NCI-H128 (cell line): ENCODE data around the gene ATP4B.

ENCODE experiments used
- DNase-seq: peaks from one replicate; lab custom pipeline; 2025; ENCODE audit not compliant: unreplicated experiment; lab: John Stamatoyannopoulos, UW

ATP4B gene

DNA sequence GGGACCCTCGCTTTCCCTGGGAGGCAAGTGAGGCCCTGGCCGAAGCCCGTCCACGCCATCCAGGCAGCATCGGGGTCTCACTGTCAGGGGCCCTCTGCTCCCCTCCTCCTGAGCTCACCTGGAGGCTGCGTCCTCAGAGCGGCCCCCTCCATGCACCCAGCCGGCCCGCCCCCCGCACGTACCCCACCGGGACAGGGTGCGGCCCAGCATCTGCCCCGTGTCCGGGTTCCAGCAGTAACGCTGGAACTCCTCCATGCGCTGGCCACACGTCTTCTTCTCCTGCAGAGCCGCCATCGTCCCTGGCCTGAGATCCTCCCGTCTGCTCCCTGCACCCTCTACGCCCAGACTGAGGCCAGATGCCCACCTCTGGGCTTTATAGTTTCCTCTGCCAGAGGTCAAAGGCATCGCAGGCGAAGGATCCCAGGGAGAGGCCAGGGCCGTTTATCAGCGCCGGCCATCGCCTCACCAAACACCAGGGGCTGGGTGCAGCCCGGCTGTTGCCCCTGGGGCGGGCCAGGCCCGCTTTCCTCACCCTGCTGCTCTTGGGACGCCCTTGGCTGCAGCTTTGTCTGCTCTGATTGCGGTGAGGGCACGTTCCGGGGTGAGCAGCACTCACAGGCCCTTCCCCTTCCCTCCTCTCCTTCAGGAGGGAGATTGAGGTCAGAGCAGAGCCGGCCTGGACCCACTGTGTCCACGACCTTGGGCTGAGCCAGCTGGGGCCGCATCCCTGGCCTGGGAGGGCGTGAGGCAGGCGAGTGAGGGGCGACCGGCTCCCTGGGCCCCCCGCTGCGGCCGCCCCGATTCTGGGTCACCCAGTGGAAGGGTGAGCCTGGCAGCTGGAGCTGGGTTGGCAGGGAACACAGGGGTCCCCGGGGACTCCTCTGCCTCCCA lies at the start of gene ATP4B:
Gene ATP4B, minus strand, starts transcription at position 348 of the 891 bp plus-strand sequence. Its CDS starts 54 bp downstream, at position 294.
- no peak for DNase-seq

DNA sequence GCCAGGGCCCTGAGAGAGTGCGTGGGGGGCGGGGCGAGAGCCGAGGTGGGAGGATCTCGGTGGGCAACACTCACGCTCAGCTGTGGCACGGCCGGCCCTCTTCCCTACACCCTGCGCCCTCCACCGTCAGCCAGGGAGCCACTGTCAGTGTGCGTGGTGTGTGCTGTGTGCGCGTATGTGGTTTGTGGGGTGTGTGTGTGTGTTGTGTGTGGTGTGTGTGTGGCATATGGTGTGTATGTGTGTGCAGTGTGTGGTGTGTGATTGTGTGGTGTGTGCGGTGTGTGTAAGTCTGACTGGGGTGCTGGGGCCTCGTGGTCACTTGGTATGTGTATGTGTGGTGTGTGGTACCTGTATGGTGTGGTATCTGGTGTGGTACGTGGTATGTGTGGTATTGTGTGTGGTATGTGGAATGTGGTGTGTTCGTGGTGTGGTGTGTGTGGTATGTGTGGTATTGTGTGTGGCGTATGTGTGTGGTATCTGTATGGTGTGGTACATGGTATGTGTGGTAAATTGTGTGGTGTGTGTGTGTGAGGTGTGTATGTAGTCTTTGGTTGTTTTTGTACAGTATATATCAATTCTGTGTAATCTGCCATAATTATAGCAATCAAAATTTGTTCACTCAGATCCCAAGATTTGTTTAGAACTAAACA lies 14.1 kb upstream of the ATP4B start:
- no peak for DNase-seq

DNA sequence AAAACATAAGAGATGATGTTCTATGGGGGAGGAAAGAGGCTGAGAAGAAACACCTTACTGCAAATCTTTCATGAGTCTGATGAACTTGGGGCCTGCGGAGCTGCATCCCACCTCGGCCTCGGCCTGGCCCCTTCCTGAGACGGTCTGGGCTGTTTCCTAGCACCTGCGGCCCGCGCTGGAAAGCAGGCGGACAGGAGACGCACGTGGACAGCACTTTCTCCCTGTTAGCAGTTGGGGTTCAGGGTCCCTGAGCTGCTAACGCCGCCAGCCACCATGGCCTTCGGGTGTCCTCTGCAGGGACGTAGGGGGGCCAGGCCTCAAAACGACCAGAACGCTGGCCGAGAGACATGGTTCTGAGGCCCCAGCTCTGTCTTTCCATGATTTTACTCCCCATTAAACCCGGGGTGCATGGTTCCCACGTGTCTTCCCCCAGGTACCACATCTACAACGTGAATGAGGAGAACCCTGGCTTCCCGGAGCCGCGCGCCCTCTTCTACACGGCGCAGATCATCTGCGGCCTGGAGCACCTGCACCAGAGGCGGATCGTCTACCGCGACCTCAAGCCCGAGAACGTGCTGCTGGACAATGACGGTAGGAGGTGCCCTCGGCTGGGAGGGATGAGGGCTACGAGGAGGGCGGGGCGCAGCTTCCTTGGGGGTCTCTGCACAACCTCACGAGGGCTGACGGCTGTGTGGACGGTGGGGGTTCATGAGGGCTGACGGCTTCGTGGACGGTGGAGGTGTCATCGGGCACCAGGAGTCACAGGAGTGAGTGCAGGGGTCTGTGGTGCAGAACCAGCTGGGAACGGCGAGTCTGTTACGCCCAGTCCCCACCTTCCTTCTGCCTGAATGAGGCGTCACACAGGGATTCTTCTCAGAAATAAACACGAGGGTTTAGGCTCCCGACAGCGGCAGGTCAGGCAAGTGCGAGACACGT lies 13.3 kb upstream of the ATP4B start:
- DNase-seq = no peak

DNA sequence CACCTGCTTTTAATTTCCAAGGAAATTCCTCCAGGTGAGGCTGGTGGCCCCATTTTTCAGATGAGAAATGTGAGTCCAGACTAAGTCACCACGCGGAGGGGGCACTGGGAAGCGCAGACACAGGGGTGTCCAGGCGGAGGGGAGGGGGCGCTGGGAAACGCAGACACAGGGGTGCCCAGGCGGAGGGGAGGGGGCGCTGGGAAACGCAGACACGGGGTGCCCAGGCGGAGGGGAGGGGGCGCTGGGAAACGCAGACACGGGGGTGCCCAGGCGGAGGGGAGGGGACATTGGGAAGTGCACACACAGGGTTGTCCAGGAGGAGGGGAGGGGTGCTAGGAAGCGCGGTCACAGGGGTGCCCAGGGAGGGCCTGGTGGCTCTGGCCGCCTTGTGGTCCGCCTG lies 12.5 kb upstream of the ATP4B start:
- DNase-seq = no peak

DNA sequence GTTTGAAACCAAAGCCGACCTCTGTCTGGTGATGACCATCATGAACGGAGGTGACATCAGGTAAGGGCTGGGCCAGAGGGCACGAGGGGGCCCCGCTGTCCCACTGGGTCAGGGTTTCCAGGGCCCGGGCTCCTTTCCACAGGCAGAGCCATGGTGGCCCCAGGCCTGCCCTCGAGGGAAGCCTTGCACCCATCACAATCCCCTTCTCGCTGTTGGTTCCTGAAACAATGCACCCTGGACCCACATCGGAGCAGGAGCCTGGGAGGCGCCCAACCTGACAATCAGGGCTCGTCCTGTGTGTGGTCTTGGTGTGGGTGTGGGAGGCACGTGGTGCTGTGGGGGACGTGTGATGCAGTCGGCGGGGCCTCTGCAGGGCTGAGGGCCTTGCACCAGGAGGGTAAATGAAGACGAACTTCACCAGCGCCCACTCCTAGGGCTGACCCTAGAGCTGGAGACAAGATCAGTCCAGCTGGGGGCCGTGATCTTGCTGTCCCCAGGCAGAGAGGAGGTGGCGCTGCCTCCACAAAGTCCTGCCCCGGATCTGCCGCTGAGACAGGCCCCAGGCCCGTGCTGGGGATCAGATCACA lies 11.8 kb upstream of the ATP4B start:
- no peak for DNase-seq

DNA sequence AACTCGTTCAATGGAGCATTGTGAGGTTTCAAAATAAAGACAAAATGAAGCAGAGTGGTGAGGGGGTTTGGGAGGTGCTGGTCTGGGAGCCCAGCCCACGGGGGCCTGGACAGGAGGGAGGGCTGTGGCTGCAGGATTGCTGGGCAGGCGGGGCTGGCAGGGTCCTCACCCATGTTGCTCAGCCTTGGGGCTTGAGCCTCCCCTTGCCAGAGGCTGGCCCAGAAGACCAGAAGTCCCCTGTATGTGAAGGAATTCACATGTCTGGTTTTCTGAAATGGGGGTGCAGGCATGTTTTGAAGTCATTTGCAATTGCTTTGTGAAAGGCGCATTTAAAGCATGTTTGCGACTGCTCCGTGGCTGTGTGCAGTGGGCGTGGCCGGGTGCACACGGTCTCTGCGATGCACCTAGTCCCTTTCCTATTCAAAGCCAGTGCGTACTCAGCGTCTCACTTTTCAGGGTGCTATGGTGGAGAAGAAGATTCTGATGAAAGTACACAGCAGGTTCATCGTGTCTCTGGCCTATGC lies 11.3 kb upstream of the ATP4B start:
- no peak for DNase-seq

DNA sequence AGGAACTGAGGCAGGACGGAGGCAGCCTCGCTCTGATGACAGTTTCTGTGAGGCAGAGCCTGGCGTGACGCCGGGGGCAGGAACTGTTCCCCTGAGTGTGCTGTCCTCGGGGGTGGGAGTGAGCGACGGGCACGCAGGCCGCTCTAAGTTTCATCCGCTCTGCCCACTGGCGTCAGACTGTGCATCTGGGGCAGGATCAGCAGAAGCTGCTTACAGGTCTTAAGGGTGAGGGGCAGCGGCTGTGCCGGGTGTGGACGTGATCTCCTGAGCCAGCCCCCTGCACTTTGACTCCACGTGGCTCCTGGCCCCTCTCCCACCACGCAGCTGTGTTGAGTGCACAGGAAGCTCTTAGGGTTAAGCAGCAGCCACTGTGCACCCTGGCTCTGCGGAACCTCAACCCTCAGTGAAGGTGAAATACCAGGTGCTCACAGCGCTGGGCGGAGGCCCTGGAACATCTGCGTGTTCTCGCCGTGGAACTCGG lies 10.5 kb upstream of the ATP4B start:
- no peak for DNase-seq

DNA sequence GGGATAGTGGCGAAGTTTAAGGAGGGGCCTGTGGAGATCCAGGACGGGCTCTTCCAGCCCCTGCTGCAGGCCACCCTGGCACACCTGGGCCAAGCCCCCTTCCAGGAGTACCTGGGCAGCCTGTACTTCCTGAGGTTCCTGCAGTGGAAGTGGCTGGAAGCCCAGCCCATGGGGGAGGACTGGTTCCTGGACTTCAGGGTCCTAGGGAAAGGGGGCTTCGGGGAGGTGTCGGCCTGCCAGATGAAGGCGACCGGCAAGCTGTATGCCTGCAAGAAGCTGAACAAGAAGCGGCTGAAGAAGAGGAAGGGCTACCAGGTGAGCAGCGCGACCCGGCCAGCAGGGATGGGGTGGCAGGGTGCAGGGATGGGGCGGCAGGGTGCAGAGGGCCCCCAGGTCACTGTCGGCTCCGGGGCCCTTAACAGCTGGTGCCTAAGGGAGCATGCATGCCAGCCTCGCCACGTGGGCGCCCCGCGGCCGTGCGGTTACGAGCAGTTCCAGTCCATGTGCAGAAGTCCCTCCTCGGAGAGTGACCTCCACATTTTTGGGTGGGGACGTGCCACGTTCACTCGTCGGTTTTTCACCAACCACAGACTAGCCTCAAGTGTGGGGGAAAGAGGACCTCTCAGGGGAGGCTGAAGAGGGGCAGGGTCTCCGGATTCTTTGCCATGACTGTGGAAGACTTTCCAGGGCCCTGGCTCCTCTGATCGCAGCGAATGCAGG lies 9.9 kb upstream of the ATP4B start:
- DNase-seq = no peak

DNA sequence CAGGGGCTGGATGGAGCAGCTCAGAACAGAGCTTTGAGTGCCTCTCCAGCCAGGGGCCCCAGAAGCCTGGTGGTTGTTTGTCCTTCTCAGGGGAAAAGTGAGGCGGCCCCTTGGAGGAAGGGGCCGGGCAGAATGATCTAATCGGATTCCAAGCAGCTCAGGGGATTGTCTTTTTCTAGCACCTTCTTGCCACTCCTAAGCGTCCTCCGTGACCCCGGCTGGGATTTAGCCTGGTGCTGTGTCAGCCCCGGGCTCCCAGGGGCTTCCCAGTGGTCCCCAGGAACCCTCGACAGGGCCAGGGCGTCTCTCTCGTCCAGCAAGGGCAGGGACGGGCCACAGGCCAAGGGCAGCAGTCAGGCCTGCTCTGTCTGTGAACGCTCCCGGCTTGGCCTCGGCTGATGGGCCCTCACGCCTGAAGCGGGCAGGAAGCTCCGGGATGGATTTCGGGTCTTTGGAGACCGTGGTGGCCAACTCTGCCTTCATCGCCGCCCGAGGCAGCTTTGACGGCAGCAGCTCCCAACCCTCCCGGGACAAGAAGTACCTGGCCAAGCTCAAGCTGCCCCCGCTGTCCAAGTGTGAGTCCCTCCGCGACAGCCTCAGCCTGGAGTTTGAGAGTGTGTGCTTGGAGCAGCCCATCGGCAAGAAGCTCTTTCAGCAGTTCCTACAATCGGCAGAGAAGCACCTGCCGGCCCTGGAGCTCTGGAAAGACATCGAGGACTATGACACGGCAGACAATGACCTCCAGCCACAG lies 9.1 kb upstream of the ATP4B start, which contains the start of gene GRK1:
Gene GRK1, plus strand, starts transcription at position 269 of the 751 bp plus-strand sequence. Its CDS starts 168 bp downstream, at position 437.
- no peak for DNase-seq

DNA sequence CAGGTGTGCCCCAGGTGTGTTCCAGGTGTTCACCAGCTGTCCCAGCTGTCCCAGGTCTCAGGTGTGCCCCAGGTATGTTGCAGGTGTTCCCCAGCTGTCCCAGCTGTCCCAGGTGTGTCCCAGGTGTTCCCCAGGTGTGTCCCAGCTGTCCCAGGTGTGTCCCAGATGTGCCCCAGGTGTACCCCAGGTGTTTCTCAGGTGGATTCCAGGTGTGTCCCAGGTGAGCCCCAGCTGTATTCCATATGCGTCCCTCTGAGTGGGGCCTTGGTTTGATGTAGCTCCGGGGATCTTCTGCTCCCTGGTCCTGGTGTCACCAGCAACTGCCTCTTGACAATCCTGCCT lies 8.3 kb upstream of the ATP4B start:
- DNase-seq = no peak

DNA sequence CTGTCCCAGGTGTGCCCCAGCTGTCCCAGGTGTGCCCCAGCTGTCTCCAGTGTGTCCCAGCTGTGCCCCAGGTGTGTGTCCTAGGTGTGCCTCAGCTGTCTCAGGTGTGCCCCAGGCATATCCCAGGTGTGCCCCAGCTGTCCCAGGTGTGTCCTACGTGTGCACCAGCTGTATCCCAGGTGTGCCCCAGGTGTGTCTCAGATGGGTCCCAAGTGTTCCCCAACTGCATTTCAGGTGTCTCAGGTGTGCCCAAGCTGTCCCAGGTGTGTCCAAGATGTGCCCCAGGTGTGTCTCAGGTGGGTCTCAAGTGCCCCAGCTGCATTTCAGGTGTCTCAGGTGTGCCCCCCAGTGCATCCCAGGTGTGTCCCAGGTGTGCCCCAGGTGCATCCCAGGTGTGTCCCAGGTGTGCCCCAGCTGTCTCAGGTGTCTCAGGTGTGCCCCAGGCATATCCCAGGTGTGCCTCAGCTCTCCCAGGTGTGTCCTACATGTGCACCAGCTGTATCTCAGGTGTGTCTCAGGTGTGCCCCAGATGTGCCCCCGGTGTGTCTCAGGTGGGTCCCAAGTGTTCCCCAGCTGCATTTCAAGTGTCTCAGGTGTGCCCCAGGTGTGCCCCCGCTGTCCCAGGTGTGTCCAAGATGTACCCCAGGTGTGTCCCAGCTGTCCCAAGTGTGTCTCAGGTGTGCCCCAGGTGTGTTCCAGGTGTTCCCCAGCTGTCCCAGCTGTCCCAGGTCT lies 7.8 kb upstream of the ATP4B start:
- no peak for DNase-seq

DNA sequence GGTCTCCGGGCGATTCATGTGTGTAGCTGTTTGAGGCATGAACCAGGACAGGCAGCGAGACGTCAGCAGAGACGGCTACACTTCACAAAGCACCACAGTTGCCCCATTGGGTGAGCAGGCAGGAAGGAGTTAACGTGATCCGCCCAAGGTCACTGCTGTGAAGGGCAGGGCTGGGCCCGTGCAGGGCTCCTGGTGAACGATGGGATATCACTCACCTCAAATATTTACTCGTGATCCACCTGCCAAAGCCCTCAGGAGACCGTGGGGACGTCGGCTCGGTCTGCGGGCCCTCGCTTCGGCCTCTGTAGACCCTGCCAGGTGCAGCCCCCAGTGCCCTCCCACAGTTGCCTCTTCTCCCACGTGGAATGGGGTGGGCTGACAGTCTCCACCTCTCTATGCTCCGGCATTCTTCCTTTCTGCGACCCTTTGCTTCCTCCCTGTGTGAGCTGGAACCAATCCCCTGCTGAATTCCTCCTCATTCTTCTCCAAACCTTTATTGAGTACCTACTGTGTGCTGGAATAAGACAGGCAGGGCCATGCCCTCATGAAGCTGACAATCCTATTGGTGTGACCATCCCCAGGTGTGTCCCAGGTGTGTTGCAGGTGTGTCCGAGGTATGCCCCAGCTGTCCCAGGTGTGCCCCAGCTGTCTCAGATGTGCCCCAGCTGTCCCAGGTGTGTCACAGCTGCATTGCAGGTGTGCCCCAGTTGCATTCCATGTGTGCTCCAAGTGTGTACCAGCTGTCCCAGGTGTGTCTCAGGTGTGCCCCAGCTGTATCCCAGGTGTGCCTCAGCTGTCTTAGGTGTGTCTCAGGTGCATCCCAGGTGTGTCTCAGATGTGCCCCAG lies 7.0 kb upstream of the ATP4B start:
- no peak for DNase-seq

DNA sequence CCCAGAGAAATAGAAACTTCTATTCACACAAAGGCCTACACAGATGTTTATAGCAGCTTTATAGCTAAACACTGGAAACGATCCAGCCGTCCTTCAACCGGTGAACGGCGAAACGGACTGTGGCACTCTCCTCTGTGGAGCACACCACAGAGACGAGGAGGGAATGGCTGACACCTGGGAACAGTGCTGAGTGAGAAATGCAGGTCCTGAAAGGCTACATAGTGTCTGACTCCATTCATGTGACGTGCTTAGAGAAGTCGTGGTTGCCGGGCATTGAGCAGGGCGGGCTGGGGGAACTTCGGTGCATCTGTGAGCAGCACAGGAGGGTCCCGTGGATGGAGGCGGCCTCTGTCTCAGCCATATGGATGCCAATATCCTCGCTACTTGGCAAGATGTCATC lies 5.9 kb upstream of the ATP4B start:
- no peak for DNase-seq

DNA sequence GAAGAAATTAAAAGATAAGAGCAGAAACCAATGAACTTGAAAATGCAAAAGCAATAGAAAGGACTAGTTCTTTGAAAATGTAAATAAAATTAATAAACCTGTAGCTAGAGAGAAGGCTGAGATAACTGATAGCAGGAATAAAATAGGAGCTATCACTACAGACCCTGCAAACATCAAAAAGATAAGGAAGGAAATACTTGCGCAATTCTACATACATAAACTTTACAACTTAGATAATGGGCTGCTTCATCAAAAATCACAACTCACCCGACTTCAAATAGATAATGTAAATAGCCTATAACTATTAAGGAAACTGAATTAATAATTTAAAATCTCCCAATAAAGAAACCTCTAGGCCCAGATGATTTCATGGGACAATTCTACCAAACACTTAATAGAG lies 3.5 kb upstream of the ATP4B start:
- no peak for DNase-seq

DNA sequence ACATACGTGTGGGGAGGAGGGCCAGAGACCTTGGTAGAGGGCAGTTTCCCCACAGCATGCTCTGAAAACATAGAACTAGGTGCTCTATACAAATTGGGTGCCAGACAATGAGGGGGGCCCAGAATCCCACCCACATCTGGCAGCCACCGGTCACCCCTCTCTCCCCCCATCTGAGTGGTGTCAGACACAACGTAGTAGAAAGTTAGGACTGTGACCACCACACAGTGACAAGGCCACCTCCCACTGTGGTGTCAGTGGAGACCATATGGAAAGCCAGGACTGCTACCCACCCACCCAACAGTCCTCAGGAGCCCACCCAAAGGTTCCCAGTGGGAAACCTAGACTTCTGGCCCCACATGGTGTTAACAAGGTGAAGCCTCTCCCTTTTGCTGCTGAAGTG lies 2.1 kb upstream of the ATP4B start:
- no peak for DNase-seq

DNA sequence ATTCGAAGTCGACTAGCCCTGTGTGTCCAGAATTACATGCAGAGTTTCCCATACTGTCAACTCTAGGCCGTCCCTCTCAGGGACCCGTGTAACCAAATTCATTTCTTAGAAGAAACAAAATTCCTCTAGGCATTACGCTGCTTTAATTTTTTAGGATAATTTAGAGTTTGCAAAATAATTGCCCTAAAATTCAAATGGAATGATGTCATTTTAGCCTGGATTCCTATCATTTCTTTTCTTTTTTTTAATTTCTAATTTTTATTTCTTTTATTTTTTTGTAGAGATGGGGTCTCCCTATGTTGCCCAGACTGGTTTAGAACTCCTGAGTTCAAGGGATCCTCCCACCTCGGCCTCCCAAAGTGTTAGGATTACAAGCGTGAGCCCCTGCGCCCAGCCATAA lies 1.3 kb upstream of the ATP4B start:
- no peak for DNase-seq

DNA sequence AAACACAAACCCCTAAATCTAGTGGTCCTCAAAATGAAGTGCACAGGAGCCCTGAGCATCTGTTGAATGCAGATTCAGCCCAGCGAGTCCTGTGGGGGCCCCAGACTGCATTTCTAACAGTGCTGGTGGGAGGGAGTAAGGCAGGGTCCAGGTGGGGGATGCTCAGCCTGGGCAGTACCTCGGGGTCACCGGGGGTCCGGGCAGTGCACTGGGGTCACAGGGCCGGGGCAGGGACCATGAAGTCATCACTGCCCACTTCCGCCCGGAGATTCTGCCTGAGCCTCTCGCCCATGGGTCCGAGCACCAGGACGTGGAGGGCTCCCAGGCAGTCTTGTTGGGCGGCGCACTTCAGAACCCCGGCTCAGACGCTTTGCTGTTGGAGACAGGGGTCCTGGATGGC lies 838 bp upstream of the ATP4B start:
- DNase-seq = no peak
